T-helper 2 cell treated with Interferon-gamma antibody and Interleukin-4, amounts not matched to agents 5 μg/mL and 100 μg/mL, for 36 hours (primary cell): ENCODE measurements around the gene HLA-C.
"Not testable (repeated sequence)": the region's sequence is repeated elsewhere in the genome, so short reads cannot be mapped to it uniquely, and the experiment has no call there.

Source experiments
- DNase-seq: peaks from one replicate; pipeline ENCODE4 v3.0.0; 2021; ENCODE audit warnings: low spot score
- H3K27ac Mint-ChIP-seq: one replicate; pipeline ENCODE4 v1.8.0; 2021; ENCODE audit warnings: mild to moderate bottlenecking, mixed read lengths
- H3K27me3 Mint-ChIP-seq: one replicate; pipeline ENCODE4 v1.8.0; 2021; ENCODE audit warnings: low read depth, mixed read lengths
- H3K36me3 Mint-ChIP-seq: one replicate; pipeline ENCODE4 v1.8.0; 2021; ENCODE audit warnings: low read depth, mixed read lengths
- H3K4me1 Mint-ChIP-seq: one replicate; pipeline ENCODE4 v1.8.0; 2021; ENCODE audit warnings: low read depth, mixed read lengths
- H3K4me3 Mint-ChIP-seq: one replicate; pipeline ENCODE4 v1.8.0; 2022; ENCODE audit warnings: mild to moderate bottlenecking, moderate library complexity, mixed read lengths
- H3K9me3 Mint-ChIP-seq: one replicate; pipeline ENCODE4 v1.8.0; 2021; ENCODE audit warnings: mixed read lengths

HLA-C gene

DNA sequence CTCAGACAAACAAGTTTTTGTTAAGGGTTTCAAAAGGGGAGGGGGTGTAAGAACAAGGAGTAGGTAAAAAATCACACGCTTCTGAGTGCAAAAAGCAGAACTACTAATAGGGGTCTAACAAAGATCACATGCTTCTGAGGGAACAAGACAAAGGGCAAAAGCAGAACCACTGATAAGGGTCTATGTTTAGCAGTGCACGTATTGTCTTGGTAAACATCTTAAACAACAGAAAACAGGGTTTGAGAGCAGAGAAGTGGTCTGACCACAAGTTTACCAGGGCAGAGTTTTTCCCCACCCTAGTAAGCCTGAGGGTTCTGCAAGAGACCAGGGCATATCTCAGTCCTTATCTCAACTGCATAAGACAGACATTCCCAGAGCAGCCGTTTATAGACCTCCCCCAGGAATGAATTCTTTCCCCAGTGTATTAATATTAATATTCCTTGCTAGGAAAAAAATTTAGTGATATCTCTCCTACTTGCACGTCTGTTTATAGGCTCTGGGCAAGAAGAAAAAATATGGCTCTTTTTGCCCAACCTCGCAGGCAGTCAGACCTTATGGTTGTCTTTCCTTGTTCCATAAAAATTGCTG, 8.5 kb downstream of the HLA-C start:
- H3K27ac Mint-ChIP-seq, result not testable (repeated sequence)

DNA sequence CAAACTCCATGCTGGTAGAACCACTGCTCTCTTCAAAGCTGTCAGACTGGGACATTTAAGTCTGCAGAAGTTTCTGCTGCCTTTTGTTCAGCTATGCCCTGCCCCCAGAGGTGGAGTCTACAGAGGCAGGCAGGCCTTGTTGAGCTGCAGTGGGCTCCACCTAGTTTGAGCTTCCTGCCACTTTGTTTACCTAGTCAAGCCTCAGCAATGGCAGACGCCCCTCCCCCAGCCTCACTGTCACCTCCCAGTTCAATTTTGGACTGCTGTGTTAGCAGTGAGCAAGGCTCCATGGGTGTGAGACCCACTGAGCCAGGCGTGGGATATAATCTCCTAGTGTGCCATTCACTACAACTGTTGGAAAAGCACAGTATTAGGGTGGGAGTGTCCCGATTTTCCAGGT, 11.9 kb downstream of the HLA-C start:
- not testable (repeated sequence) for H3K27ac Mint-ChIP-seq, H3K4me3 Mint-ChIP-seq, DNase-seq, H3K4me1 Mint-ChIP-seq, H3K36me3 Mint-ChIP-seq
- Mint-ChIP-seq H3K9me3 (peaks cover 32% of the 10 kb centered on the region), H3K27me3 (peaks cover 24% of the 10 kb centered on the region)

More for the DNA sequence above, 8.5 kb downstream of the HLA-C start:
- H3K27me3 Mint-ChIP-seq, DNase-seq, H3K4me3 Mint-ChIP-seq: not testable (repeated sequence)
- peaks cover 17% of the 10 kb centered on the region for H3K36me3 Mint-ChIP-seq
- H3K4me1 Mint-ChIP-seq, result peaks cover 18% of the 10 kb centered on the region
- peaks cover 29% of the 10 kb centered on the region for H3K9me3 Mint-ChIP-seq

DNA sequence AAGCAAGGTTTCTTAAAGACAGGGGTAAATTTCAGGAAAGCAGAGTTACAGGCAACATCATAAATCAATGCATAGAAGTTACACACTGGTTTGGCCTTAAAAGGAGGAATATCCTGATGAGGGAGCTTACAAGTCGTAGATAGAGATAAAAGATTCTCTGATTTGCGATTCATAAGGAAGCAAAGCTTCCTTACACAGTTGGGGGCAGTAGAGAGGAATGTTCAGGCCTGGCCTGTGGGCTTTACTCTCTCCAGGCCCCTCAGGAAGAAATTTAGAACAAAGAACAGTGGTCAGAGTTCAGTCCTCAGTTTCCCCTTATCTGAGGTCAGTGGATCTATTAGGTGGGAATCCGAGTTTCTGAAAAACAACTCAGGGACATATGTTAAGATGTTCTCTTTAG, 19.3 kb downstream of the HLA-C start:
- peaks cover 50% of the 10 kb centered on the region for H3K27me3 Mint-ChIP-seq
- H3K9me3 Mint-ChIP-seq, result peaks cover 20% of the 10 kb centered on the region
- H3K36me3 Mint-ChIP-seq, result peaks cover 6% of the 10 kb centered on the region
- no peaks in the 10 kb centered on the region for H3K4me1 Mint-ChIP-seq
- DNase-seq, result no peak
- H3K4me3 Mint-ChIP-seq, result no peak overlapping the region
- no peak overlapping the region for H3K27ac Mint-ChIP-seq

DNA sequence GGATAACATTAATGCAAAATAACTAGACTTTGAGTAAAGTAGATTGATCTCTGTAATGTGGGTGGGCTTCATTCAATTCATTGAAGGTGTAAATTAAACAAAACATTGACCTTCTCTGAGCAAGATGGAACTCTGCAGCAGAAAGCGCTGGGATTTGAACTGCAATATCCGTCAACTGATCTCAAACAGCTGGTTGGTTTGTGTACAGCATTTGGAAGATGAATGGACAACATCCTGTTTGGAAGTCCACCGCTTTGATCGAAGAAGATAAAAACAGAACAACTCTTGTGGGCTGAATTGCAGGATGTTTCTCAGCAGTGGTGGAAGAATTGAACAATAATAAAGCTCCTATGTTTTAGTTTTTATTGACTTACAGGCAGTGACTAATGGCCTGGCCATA, 20.6 kb downstream of the HLA-C start:
- no peak overlapping the region for H3K27ac Mint-ChIP-seq
- no peak overlapping the region for H3K4me3 Mint-ChIP-seq
- H3K4me1 Mint-ChIP-seq, result peaks cover 4% of the 10 kb centered on the region
- H3K27me3 Mint-ChIP-seq, result peaks cover 56% of the 10 kb centered on the region
- no peak for DNase-seq
- peaks cover 11% of the 10 kb centered on the region for H3K36me3 Mint-ChIP-seq
- H3K9me3 Mint-ChIP-seq, result peaks cover 29% of the 10 kb centered on the region

DNA sequence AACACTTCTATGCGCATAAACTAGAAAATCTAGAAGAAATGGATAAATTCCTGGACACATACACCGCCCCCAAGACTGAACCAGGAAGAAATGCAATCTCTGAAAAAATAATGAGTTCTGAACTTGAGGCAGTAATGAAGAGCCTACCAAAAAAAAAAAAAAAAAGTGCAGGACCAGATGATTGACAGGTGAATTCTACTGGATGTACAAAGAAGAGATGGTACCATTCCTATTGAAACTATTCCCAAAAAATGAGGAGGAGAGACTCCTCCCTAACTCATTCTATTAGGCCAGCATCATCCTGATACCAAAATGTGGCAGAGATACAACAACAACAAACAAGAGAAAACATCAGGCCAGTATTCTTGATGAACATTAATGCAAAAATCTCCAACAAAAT, 22.7 kb downstream of the HLA-C start:
- peaks cover 11% of the 10 kb centered on the region for H3K36me3 Mint-ChIP-seq
- DNase-seq, result no peak
- H3K4me1 Mint-ChIP-seq, result peaks cover 13% of the 10 kb centered on the region
- peaks cover 52% of the 10 kb centered on the region for H3K27me3 Mint-ChIP-seq
- H3K9me3 Mint-ChIP-seq, result peaks cover 29% of the 10 kb centered on the region
- no peak overlapping the region for H3K4me3 Mint-ChIP-seq
- H3K27ac Mint-ChIP-seq, result no peak overlapping the region

DNA sequence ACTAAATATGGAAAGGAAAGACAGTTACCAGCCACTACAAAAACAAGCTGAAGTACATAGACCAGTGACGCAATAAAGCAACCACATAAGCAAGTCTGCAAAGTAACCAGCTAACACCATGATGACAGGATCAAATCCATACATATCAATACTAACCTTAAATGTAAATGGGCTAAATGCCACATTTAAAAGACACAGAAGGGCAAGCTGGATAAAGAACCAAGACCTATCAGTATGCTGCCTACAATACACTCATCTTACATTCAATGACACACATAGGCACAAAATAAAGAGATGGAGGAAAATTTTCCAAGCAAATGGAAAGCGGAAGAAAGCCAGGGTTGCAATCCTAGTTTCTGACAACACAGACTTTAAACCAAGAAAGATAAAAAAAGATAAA, 24.1 kb downstream of the HLA-C start:
- no peak overlapping the region for H3K27ac Mint-ChIP-seq

DNA sequence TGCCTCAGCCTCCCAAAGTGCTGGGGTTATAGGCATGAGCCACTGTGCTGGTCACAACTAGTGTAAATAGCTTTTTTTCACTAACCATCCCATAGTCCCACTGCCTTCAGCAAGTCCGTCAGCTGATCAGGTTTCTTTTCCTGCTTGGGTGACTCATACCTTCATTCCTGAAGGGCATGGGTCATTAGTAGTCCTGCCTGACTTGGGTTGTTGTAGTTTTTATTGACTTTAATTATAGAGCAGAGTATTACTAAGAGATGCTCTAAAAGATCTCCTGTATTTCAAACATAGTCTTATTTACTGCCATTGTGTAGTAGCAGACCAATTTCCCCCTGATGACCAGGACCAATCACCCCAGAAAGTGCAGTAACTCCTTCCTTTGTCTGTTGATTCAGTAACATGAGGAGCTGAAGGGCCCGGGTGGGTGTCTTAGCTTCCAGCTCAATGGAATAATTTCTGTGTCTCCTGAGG, 25.8 kb downstream of the HLA-C start:
- Mint-ChIP-seq H3K36me3 (peaks cover 11% of the 10 kb centered on the region), H3K4me1 (peaks cover 22% of the 10 kb centered on the region), H3K27ac (no peak overlapping the region), H3K9me3 (peaks cover 29% of the 10 kb centered on the region), H3K4me3 (no peak overlapping the region), H3K27me3 (peaks cover 43% of the 10 kb centered on the region)
- DNase-seq, result no peak

More for the DNA sequence above, 24.1 kb downstream of the HLA-C start:
- no peak for DNase-seq
- H3K4me3 Mint-ChIP-seq, result no peak overlapping the region
- peaks cover 11% of the 10 kb centered on the region for H3K36me3 Mint-ChIP-seq
- peaks cover 20% of the 10 kb centered on the region for H3K4me1 Mint-ChIP-seq
- H3K9me3 Mint-ChIP-seq, result peaks cover 29% of the 10 kb centered on the region
- H3K27me3 Mint-ChIP-seq, result peaks cover 48% of the 10 kb centered on the region

DNA sequence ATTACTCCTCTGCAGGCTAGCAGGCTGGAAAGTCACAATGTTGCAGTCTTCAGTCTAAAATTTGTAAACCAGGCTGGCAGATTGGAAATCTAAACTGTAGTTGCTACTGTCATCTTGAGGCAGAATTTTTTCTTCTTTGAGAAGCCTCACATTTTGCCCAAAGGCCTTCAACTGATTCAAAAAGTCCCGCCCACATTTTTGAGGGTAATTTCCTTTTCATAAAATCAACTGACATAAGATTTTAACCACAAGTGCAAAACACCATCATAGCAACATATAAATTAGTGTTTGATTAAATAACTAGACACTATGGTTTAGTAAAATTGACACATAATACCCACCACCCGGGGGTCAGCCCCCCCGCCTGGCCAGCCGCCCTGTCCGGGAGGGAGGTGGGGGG, 28.4 kb downstream of the HLA-C start:
- H3K36me3 Mint-ChIP-seq, result peaks cover 8% of the 10 kb centered on the region
- peak overlapping the region; percentile 8 for H3K4me3 Mint-ChIP-seq
- peak overlapping the region; percentile 73 for H3K27ac Mint-ChIP-seq
- H3K27me3 Mint-ChIP-seq, result peaks cover 32% of the 10 kb centered on the region
- no peak for DNase-seq
- H3K4me1 Mint-ChIP-seq, result peaks cover 22% of the 10 kb centered on the region
- H3K9me3 Mint-ChIP-seq, result peaks cover 21% of the 10 kb centered on the region

DNA sequence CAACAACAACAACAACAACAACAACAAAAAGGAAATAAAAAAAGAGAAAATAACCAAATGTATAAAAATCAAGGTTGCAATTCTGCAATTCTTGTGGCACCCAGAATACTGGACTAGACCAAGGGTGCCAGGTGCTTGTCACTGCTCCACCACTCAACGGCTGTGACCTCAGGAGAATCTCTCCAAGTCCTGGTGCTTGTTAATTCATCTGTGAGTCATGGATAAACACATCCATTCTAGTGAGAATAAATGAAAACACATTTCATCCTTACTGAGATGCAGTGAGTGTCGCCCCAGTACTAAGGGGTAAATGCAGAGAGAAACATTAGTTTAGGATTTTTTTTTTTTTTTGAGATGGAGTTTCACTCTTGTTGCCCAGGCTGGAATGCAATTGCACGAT, 32.0 kb downstream of the HLA-C start:
- no peaks in the 10 kb centered on the region for H3K36me3 Mint-ChIP-seq
- H3K4me1 Mint-ChIP-seq, result peaks cover 9% of the 10 kb centered on the region
- no peak overlapping the region for H3K4me3 Mint-ChIP-seq
- no peak for DNase-seq
- no peak overlapping the region for H3K27ac Mint-ChIP-seq
- no peaks in the 10 kb centered on the region for H3K9me3 Mint-ChIP-seq
- H3K27me3 Mint-ChIP-seq, result peaks cover 21% of the 10 kb centered on the region

DNA sequence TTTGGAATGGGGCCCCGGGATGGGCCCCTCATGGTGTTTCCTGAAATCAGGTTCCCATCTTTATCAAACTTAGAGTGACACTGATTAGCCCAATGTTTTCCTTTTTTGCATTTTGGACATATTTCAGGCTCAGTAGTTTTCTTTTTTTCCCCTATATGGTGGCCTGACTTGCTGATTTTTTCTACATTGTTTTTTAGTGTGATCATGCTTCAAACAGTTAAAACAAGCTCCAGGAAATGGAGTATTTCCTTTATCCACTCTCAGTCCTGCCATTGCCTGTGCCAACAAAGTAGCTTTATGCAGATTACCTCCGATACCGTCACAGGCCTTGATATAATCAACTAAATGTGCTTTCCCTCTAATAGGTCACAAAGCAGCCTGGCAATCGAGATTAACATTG, 37.8 kb downstream of the HLA-C start:
- H3K9me3 Mint-ChIP-seq, H3K4me1 Mint-ChIP-seq, H3K36me3 Mint-ChIP-seq, H3K27ac Mint-ChIP-seq, H3K4me3 Mint-ChIP-seq, DNase-seq: not testable (repeated sequence)
- peaks cover 50% of the 10 kb centered on the region for H3K27me3 Mint-ChIP-seq

DNA sequence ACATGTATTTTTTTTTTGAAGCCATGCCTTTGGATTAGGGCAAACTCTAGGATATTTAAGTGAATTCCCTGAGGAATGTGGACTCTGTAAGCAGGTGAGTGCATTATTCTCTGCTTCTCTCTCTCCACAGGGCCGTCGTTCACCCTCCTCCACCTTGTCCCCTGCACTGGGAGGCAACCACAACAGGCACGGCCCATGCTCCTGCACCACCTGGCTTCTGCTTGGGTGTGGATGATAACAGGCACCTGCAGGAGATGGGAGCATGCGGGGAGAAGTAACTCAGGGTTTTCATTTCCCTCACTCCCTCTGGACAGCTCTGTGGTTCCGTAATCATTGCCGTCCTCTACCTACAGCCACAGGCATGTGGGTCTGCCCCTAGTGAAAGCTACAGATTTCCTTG, 43.4 kb downstream of the HLA-C start:
- Mint-ChIP-seq H3K4me1 (no peaks in the 10 kb centered on the region), H3K4me3 (no peak overlapping the region), H3K27me3 (peaks cover 23% of the 10 kb centered on the region), H3K27ac (no peak overlapping the region), H3K36me3 (no peaks in the 10 kb centered on the region), H3K9me3 (no peaks in the 10 kb centered on the region)
- DNase-seq, result no peak

DNA sequence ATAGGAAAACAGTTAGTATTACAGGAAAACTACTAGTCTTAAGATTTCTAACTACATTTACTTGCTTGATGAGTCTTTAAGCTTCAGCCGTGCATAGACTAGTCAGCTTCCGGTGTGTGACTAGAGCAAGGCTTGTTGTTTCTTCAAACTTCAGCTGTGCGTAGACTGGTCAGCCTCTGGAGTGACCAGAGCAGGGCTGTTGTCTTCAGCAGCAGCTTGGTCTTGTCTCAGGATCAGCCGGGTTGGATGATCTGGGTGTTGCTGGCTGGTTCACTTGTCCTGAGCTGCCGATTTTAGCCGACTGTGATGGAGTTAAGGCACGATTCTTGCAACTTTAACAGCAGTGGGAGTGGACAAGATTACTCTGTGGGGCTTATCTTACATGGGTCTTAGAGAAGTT, 44.7 kb downstream of the HLA-C start:
- Mint-ChIP-seq H3K9me3 (no peaks in the 10 kb centered on the region), H3K27me3 (peaks cover 15% of the 10 kb centered on the region), H3K27ac (no peak overlapping the region), H3K36me3 (no peaks in the 10 kb centered on the region), H3K4me3 (no peak overlapping the region), H3K4me1 (no peaks in the 10 kb centered on the region)
- DNase-seq, result no peak

DNA sequence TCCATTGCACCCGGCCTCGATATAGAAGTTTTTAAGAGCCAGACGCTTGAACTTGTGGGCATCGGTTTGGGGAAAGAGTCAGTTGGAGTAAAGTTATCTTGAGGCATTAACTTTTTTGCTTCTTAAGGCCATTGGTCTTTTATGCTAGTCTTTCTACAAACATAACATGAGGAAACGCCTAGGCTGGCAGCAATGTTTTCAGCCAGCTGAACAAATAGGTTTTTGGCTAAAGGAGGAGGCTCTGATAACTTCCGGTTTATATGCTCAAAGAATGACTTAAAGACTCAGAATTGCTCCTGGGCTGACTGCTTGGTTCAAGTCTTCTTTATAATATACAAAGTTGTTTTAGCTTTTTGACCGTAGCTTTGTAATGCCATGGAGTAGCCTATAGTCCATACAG, 46.2 kb downstream of the HLA-C start:
- H3K27ac Mint-ChIP-seq, result no peak overlapping the region

DNA sequence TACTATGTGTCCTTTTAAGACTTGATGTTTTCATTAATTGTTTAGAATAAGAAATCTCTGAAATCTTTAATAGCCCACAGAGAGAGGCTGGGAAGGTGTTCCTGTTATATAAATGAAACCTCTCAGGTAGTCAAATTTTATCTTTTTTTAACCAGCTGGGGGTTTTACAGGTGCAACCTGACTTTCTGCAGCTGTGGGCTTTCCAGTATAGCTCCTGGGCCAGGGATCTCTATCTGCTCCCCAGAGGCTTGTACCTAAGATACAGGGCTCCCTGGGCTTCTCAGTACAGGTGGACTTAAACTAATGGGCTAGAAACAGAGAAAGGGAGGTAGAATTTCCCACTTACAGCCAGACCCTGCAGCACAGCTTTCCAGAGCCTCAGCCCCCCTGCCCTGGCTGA, 49.4 kb downstream of the HLA-C start:
- H3K9me3 Mint-ChIP-seq, result peaks cover 1% of the 10 kb centered on the region
- H3K4me3 Mint-ChIP-seq, result no peak overlapping the region
- H3K4me1 Mint-ChIP-seq, result no peaks in the 10 kb centered on the region
- no peaks in the 10 kb centered on the region for H3K36me3 Mint-ChIP-seq
- no peak overlapping the region for H3K27ac Mint-ChIP-seq
- DNase-seq, result no peak
- H3K27me3 Mint-ChIP-seq, result peaks cover 3% of the 10 kb centered on the region

More for the DNA sequence above, 46.2 kb downstream of the HLA-C start:
- Mint-ChIP-seq H3K27me3 (peaks cover 11% of the 10 kb centered on the region), H3K4me1 (no peaks in the 10 kb centered on the region), H3K4me3 (no peak overlapping the region), H3K9me3 (no peaks in the 10 kb centered on the region), H3K36me3 (no peaks in the 10 kb centered on the region)
- no peak for DNase-seq
